ENCODE results near the gene ZDHHC6. TPM values are rescaled to one million over a fixed set of nuclear protein-coding genes. Genes with fewer than 3 reads are reported as not detected.

ZDHHC6 gene
- total RNA-seq, 2 experiments from 2014 or later: 31.5 to 33.8 TPM

DNA sequence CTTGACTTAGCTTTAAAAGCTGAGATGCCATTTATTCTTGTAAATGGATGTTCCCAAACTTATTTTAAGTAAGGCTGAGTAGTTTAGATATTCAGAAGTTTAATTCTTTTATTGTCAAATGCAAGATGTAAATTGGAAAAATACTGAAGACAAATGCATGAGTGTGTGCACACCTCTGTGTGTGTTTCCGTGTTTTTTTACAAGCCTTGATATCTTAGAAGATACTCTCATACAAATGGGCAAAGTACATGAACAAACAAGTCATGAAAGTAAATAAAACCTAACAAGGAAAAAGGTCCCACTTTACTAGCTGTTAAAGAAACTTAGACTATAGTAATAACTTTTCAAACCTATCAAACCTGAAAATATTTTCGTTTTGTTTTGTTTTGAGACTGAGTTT is 43.8 kb downstream of the ZDHHC6 start:
- no TSS peak for BruUV-seq (replicated peaks)
- H3K79me2 ChIP-seq (ENCODE audit: insufficient read depth, low read depth, low read length): no peaks in the 10 kb centered on the region
- ChIA-PET POLR2A (interaction anchor here (1.1 kb wide), 1 partner anchor 10 kb away, joined by 3 read pairs; no protein-coding TSS in a partner anchor), CTCF (ENCODE audit: unreplicated experiment) (no interaction called here)
- no peak for DNase-seq (ENCODE audit: low spot score)
- intact Hi-C loops (cut with micrococcal nuclease; ENCODE audit: unreplicated experiment): no loop called here
- TF ChIP-seq EZH2phosphoT487 (IDR thresholded peaks at IDR 0.05; ENCODE audit: borderline replicate concordance, low read depth, low read length): no peak
- TF ChIP-seq, protein P1, sequence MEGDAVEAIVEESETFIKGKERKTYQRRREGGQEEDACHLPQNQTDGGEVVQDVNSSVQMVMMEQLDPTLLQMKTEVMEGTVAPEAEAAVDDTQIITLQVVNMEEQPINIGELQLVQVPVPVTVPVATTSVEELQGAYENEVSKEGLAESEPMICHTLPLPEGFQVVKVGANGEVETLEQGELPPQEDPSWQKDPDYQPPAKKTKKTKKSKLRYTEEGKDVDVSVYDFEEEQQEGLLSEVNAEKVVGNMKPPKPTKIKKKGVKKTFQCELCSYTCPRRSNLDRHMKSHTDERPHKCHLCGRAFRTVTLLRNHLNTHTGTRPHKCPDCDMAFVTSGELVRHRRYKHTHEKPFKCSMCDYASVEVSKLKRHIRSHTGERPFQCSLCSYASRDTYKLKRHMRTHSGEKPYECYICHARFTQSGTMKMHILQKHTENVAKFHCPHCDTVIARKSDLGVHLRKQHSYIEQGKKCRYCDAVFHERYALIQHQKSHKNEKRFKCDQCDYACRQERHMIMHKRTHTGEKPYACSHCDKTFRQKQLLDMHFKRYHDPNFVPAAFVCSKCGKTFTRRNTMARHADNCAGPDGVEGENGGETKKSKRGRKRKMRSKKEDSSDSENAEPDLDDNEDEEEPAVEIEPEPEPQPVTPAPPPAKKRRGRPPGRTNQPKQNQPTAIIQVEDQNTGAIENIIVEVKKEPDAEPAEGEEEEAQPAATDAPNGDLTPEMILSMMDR (conservative IDR thresholded peaks at IDR 0.05; ENCODE audit: low read length): no peak
- H3K27ac ChIP-seq (ENCODE audit: low read depth, low read length, poor library complexity, severe bottlenecking): no peak overlapping the region
- H2AFZ ChIP-seq (ENCODE audit: low read length): no peak overlapping the region
- H4K20me1 ChIP-seq (ENCODE audit: insufficient read depth, low read length): no peaks in the 10 kb centered on the region
- no peaks in the 10 kb centered on the region for H3K9me2 ChIP-seq (ENCODE audit: insufficient read depth, low read length)
- peaks cover 75% of the 10 kb centered on the region for H3K36me3 ChIP-seq (ENCODE audit: insufficient read depth, low read length)
- H3K4me3 ChIP-seq (ENCODE audit: low read depth, low read length, poor library complexity, severe bottlenecking): no peak overlapping the region
- no peak overlapping the region for H3K4me2 ChIP-seq (ENCODE audit: low read length)
- H3K9me3 ChIP-seq (ENCODE audit: low read length): peaks cover 5% of the 10 kb centered on the region; the same call in 1 of the 2 replicates
- H3K4me1 ChIP-seq (ENCODE audit: insufficient read depth, low read length, poor library complexity, severe bottlenecking): no peaks in the 10 kb centered on the region

DNA sequence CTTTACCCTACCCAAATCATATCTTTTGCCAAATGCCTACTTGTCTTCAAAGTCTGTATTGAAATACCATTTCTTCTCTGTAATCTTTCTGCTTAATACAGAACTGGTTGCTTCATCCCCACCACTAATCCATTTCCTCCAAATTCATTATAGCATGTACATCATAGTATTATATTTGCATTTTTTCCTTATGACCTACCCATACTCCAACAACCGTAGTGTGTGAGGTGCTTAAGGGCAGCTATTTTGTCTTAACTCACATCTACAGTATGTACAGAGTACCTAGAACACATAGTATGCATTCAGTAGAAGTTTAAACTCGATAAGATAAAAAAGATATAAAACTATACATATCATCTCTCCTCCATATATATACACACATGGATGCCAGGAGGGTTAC is 49.1 kb downstream of the ZDHHC6 start:
- H3K27ac ChIP-seq (ENCODE audit: low read depth, low read length, poor library complexity, severe bottlenecking): no peak overlapping the region
- intact Hi-C loops (cut with micrococcal nuclease; ENCODE audit: unreplicated experiment): no loop called here
- no peak for DNase-seq (ENCODE audit: low spot score)
- no TSS peak for BruUV-seq (replicated peaks)
- peaks cover 59% of the 10 kb centered on the region for H3K36me3 ChIP-seq (ENCODE audit: insufficient read depth, low read length)
- TF ChIP-seq EZH2phosphoT487 (IDR thresholded peaks at IDR 0.05; ENCODE audit: borderline replicate concordance, low read depth, low read length): no peak
- TF ChIP-seq, protein P1 (conservative IDR thresholded peaks at IDR 0.05; ENCODE audit: low read length): no peak
- no peaks in the 10 kb centered on the region for H3K79me2 ChIP-seq (ENCODE audit: insufficient read depth, low read depth, low read length)
- POLR2A ChIA-PET: no interaction called here
- H3K4me1 ChIP-seq (ENCODE audit: insufficient read depth, low read length, poor library complexity, severe bottlenecking): no peaks in the 10 kb centered on the region
- H3K9me2 ChIP-seq (ENCODE audit: insufficient read depth, low read length): no peaks in the 10 kb centered on the region
- H3K4me3 ChIP-seq (ENCODE audit: low read depth, low read length, poor library complexity, severe bottlenecking): no peak overlapping the region
- H2AFZ ChIP-seq (ENCODE audit: low read length): no peak overlapping the region
- no peak overlapping the region for H3K4me2 ChIP-seq (ENCODE audit: low read length)
- CTCF ChIA-PET (ENCODE audit: unreplicated experiment): no interaction called here
- H4K20me1 ChIP-seq (ENCODE audit: insufficient read depth, low read length): no peaks in the 10 kb centered on the region
- H3K9me3 ChIP-seq (ENCODE audit: low read length): no peaks in the 10 kb centered on the region

- no peaks in the 10 kb centered on the region for H3K4me1 ChIP-seq (ENCODE audit: insufficient read depth, low read length, poor library complexity, severe bottlenecking)
- H2AFZ ChIP-seq (ENCODE audit: low read length): no peak overlapping the region
- H3K9me2 ChIP-seq (ENCODE audit: insufficient read depth, low read length): no peaks in the 10 kb centered on the region
- no TSS peak for BruUV-seq (replicated peaks)
- H3K36me3 ChIP-seq (ENCODE audit: insufficient read depth, low read length): peaks cover 53% of the 10 kb centered on the region
- TF ChIP-seq EZH2phosphoT487 (IDR thresholded peaks at IDR 0.05; ENCODE audit: borderline replicate concordance, low read depth, low read length): no peak
- TF ChIP-seq, protein P1 (conservative IDR thresholded peaks at IDR 0.05; ENCODE audit: low read length): no peak
- H4K20me1 ChIP-seq (ENCODE audit: insufficient read depth, low read length): no peaks in the 10 kb centered on the region
- no peak for DNase-seq (ENCODE audit: low spot score)
- intact Hi-C loops (cut with micrococcal nuclease; ENCODE audit: unreplicated experiment): no loop called here
- H3K27ac ChIP-seq (ENCODE audit: low read depth, low read length, poor library complexity, severe bottlenecking): no peak overlapping the region
- no peak overlapping the region for H3K4me3 ChIP-seq (ENCODE audit: low read depth, low read length, poor library complexity, severe bottlenecking)
- no peaks in the 10 kb centered on the region for H3K9me3 ChIP-seq (ENCODE audit: low read length)
- no peaks in the 10 kb centered on the region for H3K79me2 ChIP-seq (ENCODE audit: insufficient read depth, low read depth, low read length)
- CTCF ChIA-PET (ENCODE audit: unreplicated experiment): no interaction called here
- POLR2A ChIA-PET: no interaction called here
- no peak overlapping the region for H3K4me2 ChIP-seq (ENCODE audit: low read length)
These were observed 50.7 kb downstream of the ZDHHC6 start for GRCh38 chr10:112395809-112396530.
